ENCODE measurements around the gene DCAF12L2. TPM values are rescaled to one million over a fixed set of nuclear protein-coding genes. Genes with fewer than 3 reads are reported as not detected.
A peak's percentile ranks its signal among the peaks of the same experiment; 100 is the strongest.
"Not testable (repeated sequence)": the region's sequence is repeated elsewhere in the genome, so short reads cannot be mapped to it uniquely, and the experiment has no call there.

The DCAF12L2 gene
- polyA plus RNA-seq (2013) = 0.08 and 0.10 TPM in 2 replicates

DNA sequence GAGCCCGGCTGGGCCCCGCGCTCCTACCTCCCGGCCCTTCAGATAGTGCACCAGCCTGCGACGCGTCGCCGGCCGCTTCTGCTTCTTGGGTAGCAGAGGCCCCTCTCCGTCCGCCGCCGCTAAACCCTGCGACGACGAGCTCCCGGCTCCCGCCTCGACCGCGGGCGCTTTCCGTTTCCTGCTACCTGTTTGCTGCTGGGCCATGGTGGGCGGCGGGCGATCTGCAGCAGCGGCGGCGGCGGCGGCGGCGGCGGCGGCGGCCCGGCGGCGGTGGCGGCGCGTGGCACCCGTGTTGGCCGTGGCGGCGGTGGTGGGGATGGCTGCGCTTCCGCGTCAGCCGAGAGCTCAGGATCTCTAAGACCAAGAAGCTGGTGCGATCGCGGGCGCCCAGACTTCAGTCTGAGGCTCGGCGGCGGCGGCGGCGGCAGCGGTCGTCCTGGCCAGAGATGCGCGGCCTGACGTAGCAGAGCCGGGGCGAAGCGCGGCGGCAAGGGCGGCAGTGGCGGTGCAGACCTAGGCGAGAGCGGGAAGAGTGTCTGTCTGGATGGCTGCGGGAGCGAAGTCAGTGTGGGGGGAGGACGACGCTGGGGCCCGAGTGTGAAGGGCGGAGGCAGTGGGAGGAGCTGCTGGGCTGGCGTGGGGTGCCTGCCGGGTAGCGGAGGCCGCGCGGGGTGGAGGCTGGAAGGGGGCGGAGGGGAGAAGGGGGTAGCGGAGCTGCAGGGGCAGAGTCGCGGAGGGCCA lies at the start of gene DCAF12L2:
Gene DCAF12L2, minus strand, starts transcription at position 569 of the 741 bp plus-strand sequence. Its CDS starts 365 bp downstream, at position 204.
- Histone ChIP-seq H3K9me3 (ENCODE audit: insufficient read depth, low read depth, low read length) (no peaks in the 10 kb centered on the region), H2AFZ (ENCODE audit: insufficient read depth, low read length, poor library complexity) (no peak within 1 kb of the TSS), H4K8ac (ENCODE audit: low read depth, low read length) (no peak within 1 kb of the TSS), H3K27ac (ENCODE audit: low read depth, low read length) (no peak within 1 kb of the TSS), H3K18ac (ENCODE audit: low read length) (no peak within 1 kb of the TSS), H3K4me3 (ENCODE audit: low read depth, low read length) (peak within 1 kb of the TSS; percentile 73), H3K4me1 (ENCODE audit: control insufficient read depth in 1 of 2, insufficient read depth in 2 of 2, low read length in 2 of 2) (peaks cover 0 to 3% of the 10 kb centered on the region in 2 experiments), H2BK5ac (ENCODE audit: low read depth, low read length, poor library complexity) (no peak within 1 kb of the TSS), H4K91ac (ENCODE audit: low read depth, low read length) (no peak within 1 kb of the TSS), H3K23ac (ENCODE audit: low read length) (no peak within 1 kb of the TSS), H2BK120ac (ENCODE audit: insufficient read depth, low read length, poor library complexity) (no peak within 1 kb of the TSS), H3K4ac (ENCODE audit: low read depth, low read length) (no peak within 1 kb of the TSS), H4K12ac (ENCODE audit: low read depth, low read length) (no peak within 1 kb of the TSS), H3K27me3 (ENCODE audit: insufficient read depth, low read length) (no peaks in the 10 kb centered on the region), H2BK12ac (ENCODE audit: low read length) (no peak within 1 kb of the TSS), H3K79me2 (ENCODE audit: control insufficient read depth, insufficient read depth, low read length, poor library complexity) (no peaks in the 10 kb centered on the region), H3K9ac (ENCODE audit: low read length) (no peak within 1 kb of the TSS), H3K14ac (ENCODE audit: low read length) (peak within 1 kb of the TSS; percentile 19), H3K36me3 (ENCODE audit: control insufficient read depth in 1 of 2, insufficient read depth in 2 of 2, low read length in 2 of 2) (no peaks in the 10 kb centered on the region), H2AK5ac (ENCODE audit: low read length) (no peak within 1 kb of the TSS), H3K4me2 (ENCODE audit: low read length) (peak within 1 kb of the TSS; percentile 63), H3K79me1 (ENCODE audit: low read length) (no peaks in the 10 kb centered on the region)
- no peak for DNase-seq
- WGBS (ENCODE audit: extremely low coverage, insufficient coverage, insufficient read length) = no CpG with 5 or more reads among the region's 91 CpGs

DNA sequence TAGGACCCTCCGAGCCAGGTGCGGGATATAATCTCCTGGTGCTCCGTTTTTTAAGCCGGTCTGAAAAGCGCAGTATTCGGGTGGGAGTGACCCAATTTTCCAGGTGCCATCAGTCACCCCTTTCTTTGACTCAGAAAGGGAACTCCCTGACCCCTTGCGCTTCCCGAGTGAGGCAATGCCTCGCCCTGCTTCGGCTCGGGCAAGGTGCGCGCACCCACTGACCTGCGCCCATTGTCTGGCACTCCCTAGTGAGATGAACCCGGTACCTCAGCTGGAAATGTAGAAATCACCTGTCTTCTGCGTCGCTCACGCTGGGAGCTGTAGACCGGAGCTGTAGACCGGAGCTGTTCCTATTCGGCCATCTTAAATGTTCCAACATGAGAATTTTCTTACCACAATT lies 24.8 kb upstream of the DCAF12L2 start:
- H3K4me2 ChIP-seq (ENCODE audit: low read length); H3K9ac ChIP-seq (ENCODE audit: low read length); H2BK5ac ChIP-seq (ENCODE audit: low read depth, low read length, poor library complexity); H3K23ac ChIP-seq (ENCODE audit: low read length); H4K8ac ChIP-seq (ENCODE audit: low read depth, low read length); H3K4me1 ChIP-seq (ENCODE audit: control insufficient read depth in 1 of 2, insufficient read depth in 2 of 2, low read length in 2 of 2); H3K4me3 ChIP-seq (ENCODE audit: low read depth, low read length); H2AK5ac ChIP-seq (ENCODE audit: low read length); H3K79me2 ChIP-seq (ENCODE audit: control insufficient read depth, insufficient read depth, low read length, poor library complexity); H3K79me1 ChIP-seq (ENCODE audit: low read length); H2AFZ ChIP-seq (ENCODE audit: insufficient read depth, low read length, poor library complexity); H3K4ac ChIP-seq (ENCODE audit: low read depth, low read length); H3K18ac ChIP-seq (ENCODE audit: low read length); H4K91ac ChIP-seq (ENCODE audit: low read depth, low read length); H3K36me3 ChIP-seq (ENCODE audit: control insufficient read depth in 1 of 2, insufficient read depth in 2 of 2, low read length in 2 of 2); DNase-seq; H3K27ac ChIP-seq (ENCODE audit: low read depth, low read length); H4K12ac ChIP-seq (ENCODE audit: low read depth, low read length); H3K14ac ChIP-seq (ENCODE audit: low read length); H3K27me3 ChIP-seq (ENCODE audit: insufficient read depth, low read length); H2BK12ac ChIP-seq (ENCODE audit: low read length); H2BK120ac ChIP-seq (ENCODE audit: insufficient read depth, low read length, poor library complexity); H3K9me3 ChIP-seq (ENCODE audit: insufficient read depth, low read depth, low read length): not testable (repeated sequence)
- no CpG with 5 or more reads among the region's 21 CpGs for WGBS (ENCODE audit: extremely low coverage, insufficient coverage, insufficient read length)

DNA sequence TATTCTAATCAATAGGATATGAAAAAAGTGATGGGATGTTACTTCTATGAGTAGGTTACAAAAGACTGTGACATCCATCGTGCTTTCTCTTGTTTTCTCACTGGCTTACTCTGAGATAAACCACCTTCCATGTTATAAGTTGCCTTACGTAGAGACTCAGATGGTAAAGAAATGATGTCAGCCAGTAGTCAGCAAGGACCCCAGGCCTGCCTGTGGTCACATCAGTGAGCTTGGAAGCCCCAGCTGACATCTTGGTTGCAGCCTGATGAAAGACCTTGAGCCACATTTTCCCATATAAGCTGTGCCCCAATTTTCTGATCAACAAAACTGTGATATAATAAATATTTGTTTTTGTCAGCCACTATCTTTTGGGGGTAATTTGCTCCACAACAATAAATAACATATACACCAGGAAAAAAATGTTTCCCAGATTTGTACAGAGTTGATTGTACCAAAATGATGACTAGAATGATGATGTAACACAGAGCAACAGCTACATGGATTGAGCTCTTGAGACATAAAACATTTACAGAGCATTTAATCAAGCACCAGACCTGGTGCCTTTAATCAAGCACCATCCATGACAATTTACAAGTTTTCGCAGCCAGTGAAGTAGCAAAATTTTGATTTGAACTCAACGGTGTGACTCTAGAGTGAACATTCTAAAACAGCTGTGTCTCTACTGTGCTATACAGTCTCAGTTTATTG lies 11.2 kb upstream of the DCAF12L2 start:
- WGBS (ENCODE audit: extremely low coverage, insufficient coverage, insufficient read length) = no CpG with 5 or more reads among the region's 4 CpGs
- Histone ChIP-seq H4K12ac (ENCODE audit: low read depth, low read length) (no peak overlapping the region), H3K9ac (ENCODE audit: low read length) (no peak overlapping the region), H3K4me2 (ENCODE audit: low read length) (no peak overlapping the region), H3K18ac (ENCODE audit: low read length) (no peak overlapping the region), H3K14ac (ENCODE audit: low read length) (no peak overlapping the region), H3K23ac (ENCODE audit: low read length) (no peak overlapping the region), H4K8ac (ENCODE audit: low read depth, low read length) (no peak overlapping the region), H3K27me3 (ENCODE audit: insufficient read depth, low read length) (no peaks in the 10 kb centered on the region), H3K36me3 (ENCODE audit: control insufficient read depth in 1 of 2, insufficient read depth in 2 of 2, low read length in 2 of 2) (no peaks in the 10 kb centered on the region), H3K4me3 (ENCODE audit: low read depth, low read length) (no peak overlapping the region), H3K79me2 (ENCODE audit: control insufficient read depth, insufficient read depth, low read length, poor library complexity) (no peaks in the 10 kb centered on the region), H3K27ac (ENCODE audit: low read depth, low read length) (no peak overlapping the region), H2AFZ (ENCODE audit: insufficient read depth, low read length, poor library complexity) (no peak overlapping the region), H3K4me1 (ENCODE audit: control insufficient read depth in 1 of 2, insufficient read depth in 2 of 2, low read length in 2 of 2) (no peaks in the 10 kb centered on the region), H2AK5ac (ENCODE audit: low read length) (no peak overlapping the region), H3K9me3 (ENCODE audit: insufficient read depth, low read depth, low read length) (no peaks in the 10 kb centered on the region), H2BK12ac (ENCODE audit: low read length) (no peak overlapping the region), H3K4ac (ENCODE audit: low read depth, low read length) (no peak overlapping the region), H2BK5ac (ENCODE audit: low read depth, low read length, poor library complexity) (no peak overlapping the region), H2BK120ac (ENCODE audit: insufficient read depth, low read length, poor library complexity) (no peak overlapping the region), H3K79me1 (ENCODE audit: low read length) (no peaks in the 10 kb centered on the region), H4K91ac (ENCODE audit: low read depth, low read length) (no peak overlapping the region)
- no peak for DNase-seq

DNA sequence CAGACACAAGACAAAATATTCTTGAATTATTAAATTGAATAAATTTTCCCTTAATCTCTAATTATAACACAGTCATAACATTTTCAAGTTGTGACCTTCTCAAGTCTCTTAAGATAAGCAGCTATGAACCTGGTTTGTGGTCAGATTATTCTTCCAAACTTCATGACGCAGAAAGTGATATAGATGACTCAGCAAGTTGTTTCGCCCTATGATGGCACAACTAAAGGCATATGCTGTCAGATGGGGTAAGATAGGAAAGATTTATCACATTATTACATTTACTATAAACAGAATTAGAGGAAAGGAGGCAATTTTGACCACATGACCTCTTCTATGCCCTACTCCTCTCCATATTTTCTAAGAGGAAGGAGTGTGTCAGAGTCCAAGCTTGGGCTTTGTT lies 4.6 kb upstream of the DCAF12L2 start:
- H3K4me1 ChIP-seq (ENCODE audit: control insufficient read depth in 1 of 2, insufficient read depth in 2 of 2, low read length in 2 of 2) = no peaks in the 10 kb centered on the region
- no peak overlapping the region for H4K8ac ChIP-seq (ENCODE audit: low read depth, low read length)
- DNase-seq = no peak
- H2AFZ ChIP-seq (ENCODE audit: insufficient read depth, low read length, poor library complexity) = no peak overlapping the region
- no peak overlapping the region for H4K91ac ChIP-seq (ENCODE audit: low read depth, low read length)
- no peak overlapping the region for H3K18ac ChIP-seq (ENCODE audit: low read length)
- no peak overlapping the region for H3K4ac ChIP-seq (ENCODE audit: low read depth, low read length)
- no peak overlapping the region for H3K14ac ChIP-seq (ENCODE audit: low read length)
- no peaks in the 10 kb centered on the region for H3K79me1 ChIP-seq (ENCODE audit: low read length)
- H3K4me2 ChIP-seq (ENCODE audit: low read length) = no peak overlapping the region
- no peak overlapping the region for H3K4me3 ChIP-seq (ENCODE audit: low read depth, low read length)
- no CpG with 5 or more reads among the region's 2 CpGs for WGBS (ENCODE audit: extremely low coverage, insufficient coverage, insufficient read length)
- no peak overlapping the region for H2BK120ac ChIP-seq (ENCODE audit: insufficient read depth, low read length, poor library complexity)
- no peak overlapping the region for H2AK5ac ChIP-seq (ENCODE audit: low read length)
- H3K9ac ChIP-seq (ENCODE audit: low read length) = no peak overlapping the region
- H4K12ac ChIP-seq (ENCODE audit: low read depth, low read length) = no peak overlapping the region
- no peaks in the 10 kb centered on the region for H3K36me3 ChIP-seq (ENCODE audit: control insufficient read depth in 1 of 2, insufficient read depth in 2 of 2, low read length in 2 of 2)
- H3K23ac ChIP-seq (ENCODE audit: low read length) = no peak overlapping the region
- H2BK5ac ChIP-seq (ENCODE audit: low read depth, low read length, poor library complexity) = no peak overlapping the region
- no peak overlapping the region for H3K27ac ChIP-seq (ENCODE audit: low read depth, low read length)
- no peaks in the 10 kb centered on the region for H3K79me2 ChIP-seq (ENCODE audit: control insufficient read depth, insufficient read depth, low read length, poor library complexity)
- H2BK12ac ChIP-seq (ENCODE audit: low read length) = no peak overlapping the region
- H3K9me3 ChIP-seq (ENCODE audit: insufficient read depth, low read depth, low read length) = no peaks in the 10 kb centered on the region
- H3K27me3 ChIP-seq (ENCODE audit: insufficient read depth, low read length) = no peaks in the 10 kb centered on the region
